C4-2B (cell line): ENCODE data around the gene C3orf70.

Experiments
- H3K27ac ChIP-seq: fragments of 450-650 bp; 2 replicates; pipeline ENCODE4 v1.5.1; 2017
- CTCF ChIP-seq: fragments of 450-650 bp; conservative IDR thresholded peaks from 2 replicates; pipeline ENCODE4 v1.5.1; 2017; ENCODE audit warnings: mild to moderate bottlenecking
- ZFX ChIP-seq: fragments of 450-650 bp; IDR thresholded peaks from 2 replicates; pipeline ENCODE4 v1.6.1; 2017

Gene C3orf70

GRCh38 chr3:185152410-185153170, at the start of gene C3orf70:
C3orf70 (minus strand) TSS chr3:185153060; CDS start chr3:185152823, 237 bp downstream.
- no peak within 1 kb of the TSS; the same call in 1 of the 2 replicates for H3K27ac ChIP-seq
- TF ChIP-seq ZFX = no peak
- 0 out of 2 replicates have a peak, but pooled peaks have one; percentile 6 for TF ChIP-seq CTCF

- no peak for TF ChIP-seq CTCF
- no peak for TF ChIP-seq ZFX
- H3K27ac ChIP-seq = no peak overlapping the region
These were observed 47.8 kb upstream of the C3orf70 start for GRCh38 chr3:185200639-185201038.

- no peak for TF ChIP-seq ZFX
- peak; percentile 25; the same call in 1 of the 2 replicates for TF ChIP-seq CTCF
These were observed 46.8 kb upstream of the C3orf70 start for GRCh38 chr3:185199671-185200070.

GRCh38 chr3:185199206-185199605, 46.3 kb upstream of the C3orf70 start:
- no peak for TF ChIP-seq CTCF
- no peak for TF ChIP-seq ZFX
- no peak overlapping the region for H3K27ac ChIP-seq

More at GRCh38 chr3:185199671-185200070, 46.8 kb upstream of the C3orf70 start:
- H3K27ac ChIP-seq = no peak overlapping the region

GRCh38 chr3:185197068-185197467, 44.2 kb upstream of the C3orf70 start:
- no peak for TF ChIP-seq CTCF
- no peak for TF ChIP-seq ZFX
- no peak overlapping the region for H3K27ac ChIP-seq

GRCh38 chr3:185195652-185196051, 42.8 kb upstream of the C3orf70 start:
- no peak overlapping the region for H3K27ac ChIP-seq
- no peak for TF ChIP-seq CTCF
- TF ChIP-seq ZFX = no peak

GRCh38 chr3:185188816-185189215, 36.0 kb upstream of the C3orf70 start:
- no peak for TF ChIP-seq ZFX
- TF ChIP-seq CTCF = no peak
- H3K27ac ChIP-seq = no peak overlapping the region
